ENCODE data around the gene ING4. TPM values are rescaled to one million over a fixed set of nuclear protein-coding genes. Genes with fewer than 3 reads are reported as not detected.

Gene ING4
- total RNA-seq, 1 donor from 2014 or later = 45.7 TPM

- TF ChIP-seq POLR2A (IDR thresholded peaks at IDR 0.05) = no peak
- no peak for TF ChIP-seq POLR2AphosphoS5 (IDR thresholded peaks at IDR 0.05; ENCODE audit: insufficient read depth in 1 of 2, low read depth in 1 of 2)
- intact Hi-C loops (cut with DNase I) = loop anchor here (5.0 kb wide), 1 partner anchor 209 kb away; the partner anchor contains the start of gene P3H3
These were observed 44.3 kb downstream of the ING4 start for GRCh38 chr12:6618483-6619225.

GRCh38 chr12:6615802-6616201 lies 47.1 kb downstream of the ING4 start:
- DNase-seq (ENCODE audit: extremely low spot score in 2 of 2) = no peak
- Histone ChIP-seq H3K36me3 (no peaks in the 10 kb centered on the region), H3K4me3 (no peak overlapping the region), H3K9me3 (no peaks in the 10 kb centered on the region), H3K27me3 (no peaks in the 10 kb centered on the region), H3K27ac (peak overlapping the region; percentile 17), H3K4me1 (peaks cover 33% of the 10 kb centered on the region)
- no peak for TF ChIP-seq CTCF (IDR thresholded peaks at IDR 0.05)
- TF ChIP-seq POLR2A (IDR thresholded peaks at IDR 0.05) = no peak
- TF ChIP-seq POLR2AphosphoS5 (IDR thresholded peaks at IDR 0.05; ENCODE audit: insufficient read depth in 1 of 2, low read depth in 1 of 2) = no peak
- intact Hi-C loops (cut with DNase I) = loop anchor here (5.0 kb wide), 1 partner anchor 211 kb away; the partner anchor contains the start of gene P3H3

More at GRCh38 chr12:6618483-6619225, 44.3 kb downstream of the ING4 start:
- Histone ChIP-seq H3K27ac (no peak overlapping the region), H3K9me3 (no peaks in the 10 kb centered on the region), H3K4me1 (peaks cover 10% of the 10 kb centered on the region), H3K36me3 (no peaks in the 10 kb centered on the region), H3K4me3 (no peak overlapping the region), H3K27me3 (no peaks in the 10 kb centered on the region)
- DNase-seq (ENCODE audit: extremely low spot score in 2 of 2) = no peak

GRCh38 chr12:6614513-6615172 lies 48.3 kb downstream of the ING4 start:
- no peaks in the 10 kb centered on the region for H3K27me3 ChIP-seq
- H3K4me3 ChIP-seq = no peak overlapping the region
- H3K27ac ChIP-seq = peak overlapping the region; percentile 94
- DNase-seq (ENCODE audit: extremely low spot score in 2 of 2) = no peak
- no peaks in the 10 kb centered on the region for H3K9me3 ChIP-seq
- TF ChIP-seq CTCF (IDR thresholded peaks at IDR 0.05) (no peak), POLR2AphosphoS5 (IDR thresholded peaks at IDR 0.05; ENCODE audit: insufficient read depth in 1 of 2, low read depth in 1 of 2) (no peak), POLR2A (IDR thresholded peaks at IDR 0.05) (no peak)
- intact Hi-C loops (cut with DNase I) = loop anchor here (5.0 kb wide), 1 partner anchor 213 kb away; the partner anchor contains the start of gene P3H3
- H3K4me1 ChIP-seq = peaks cover 33% of the 10 kb centered on the region
- no peaks in the 10 kb centered on the region for H3K36me3 ChIP-seq

- TF ChIP-seq POLR2AphosphoS5 (IDR thresholded peaks at IDR 0.05; ENCODE audit: insufficient read depth in 1 of 2, low read depth in 1 of 2) (peak; percentile 84 to 88), CTCF (IDR thresholded peaks at IDR 0.05) (no peak), POLR2A (IDR thresholded peaks at IDR 0.05) (no peak)
- Histone ChIP-seq H3K9me3 (no peaks in the 10 kb centered on the region), H3K27me3 (no peaks in the 10 kb centered on the region), H3K27ac (peak overlapping the region; percentile 94), H3K36me3 (no peaks in the 10 kb centered on the region), H3K4me3 (no peak overlapping the region), H3K4me1 (peaks cover 33% of the 10 kb centered on the region)
- DNase-seq (ENCODE audit: extremely low spot score in 2 of 2) = peak in 1 of 2 donors; percentile 98
- intact Hi-C loops (cut with DNase I) = no loop called here
These were observed 49.0 kb downstream of the ING4 start for GRCh38 chr12:6613776-6614512.
